ENCODE measurements around the gene MZT1. TPM values are rescaled to one million over a fixed set of nuclear protein-coding genes. Genes with fewer than 3 reads are reported as not detected.

MZT1 gene
- total and polyA plus RNA-seq, 2 experiments from 2014 or later: 22.9 to 31.1 TPM

- H3F3A ChIP-seq (ENCODE audit: insufficient read depth): no peaks in the 10 kb centered on the region
- no peaks in the 10 kb centered on the region for H3K4me1 ChIP-seq (ENCODE audit: insufficient read depth)
- H3K4me3 ChIP-seq: no peak overlapping the region
- TF ChIP-seq EZH2phosphoT487 (IDR thresholded peaks at IDR 0.05; ENCODE audit: insufficient read depth, low read depth): no peak
- no peak for TF ChIP-seq EZH2 (IDR thresholded peaks at IDR 0.05; ENCODE audit: insufficient read depth, poor library complexity, severe bottlenecking)
- H3K27me3 ChIP-seq (replicated peaks; ENCODE audit: insufficient read depth): no peaks in the 10 kb centered on the region
- H3K9me3 ChIP-seq (ENCODE audit: low read depth): no peaks in the 10 kb centered on the region
- no peaks in the 10 kb centered on the region for H3K79me2 ChIP-seq (ENCODE audit: insufficient read depth)
- no peak for DNase-seq
- H3K4me2 ChIP-seq (ENCODE audit: unreplicated experiment): no peak overlapping the region
- H3K27ac ChIP-seq: no peak overlapping the region
- no peaks in the 10 kb centered on the region for H4K20me1 ChIP-seq (ENCODE audit: insufficient read depth)
- 25 to 35% methylated on average over 5 of the region's 5 CpGs for WGBS, 2 experiments (ENCODE audit: low coverage in 1 of 2, low lambda C conversion rate in 2 of 2, missing lambda C conversion rate in 2 of 2)
- no peak overlapping the region for H3K9ac ChIP-seq
- no peaks in the 10 kb centered on the region for H3K9me2 ChIP-seq (ENCODE audit: insufficient read depth)
- no peak overlapping the region for H2AFZ ChIP-seq
- H3K36me3 ChIP-seq (ENCODE audit: low read depth): no peaks in the 10 kb centered on the region
- in situ Hi-C loops (cut with MboI): no loop called here
Measured at GRCh38 chr13:72693832-72694231, 33.6 kb downstream of the MZT1 start.

- H3K4me3 ChIP-seq: no peak overlapping the region
Measured at GRCh38 chr13:72692884-72693514, 34.4 kb downstream of the MZT1 start.

GRCh38 chr13:72689181-72689696 lies 38.2 kb downstream of the MZT1 start:
- Histone ChIP-seq H3K9me2 (ENCODE audit: insufficient read depth) (no peaks in the 10 kb centered on the region), H4K20me1 (ENCODE audit: insufficient read depth) (no peaks in the 10 kb centered on the region), H3K79me2 (ENCODE audit: insufficient read depth) (no peaks in the 10 kb centered on the region), H3K4me3 (no peak overlapping the region), H3K9me3 (ENCODE audit: low read depth) (no peaks in the 10 kb centered on the region), H3K27ac (no peak overlapping the region), H2AFZ (no peak overlapping the region), H3F3A (ENCODE audit: insufficient read depth) (no peaks in the 10 kb centered on the region), H3K4me1 (ENCODE audit: insufficient read depth) (no peaks in the 10 kb centered on the region), H3K27me3 (replicated peaks; ENCODE audit: insufficient read depth) (no peaks in the 10 kb centered on the region), H3K4me2 (ENCODE audit: unreplicated experiment) (no peak overlapping the region), H3K9ac (no peak overlapping the region), H3K36me3 (ENCODE audit: low read depth) (no peaks in the 10 kb centered on the region)
- in situ Hi-C loops (cut with MboI): no loop called here
- no peak for TF ChIP-seq EZH2 (IDR thresholded peaks at IDR 0.05; ENCODE audit: insufficient read depth, poor library complexity, severe bottlenecking)
- no peak for TF ChIP-seq EZH2phosphoT487 (IDR thresholded peaks at IDR 0.05; ENCODE audit: insufficient read depth, low read depth)
- DNase-seq: no peak

More at GRCh38 chr13:72692884-72693514, 34.4 kb downstream of the MZT1 start:
- Histone ChIP-seq H2AFZ (no peak overlapping the region), H3K27ac (no peak overlapping the region), H3K9me3 (ENCODE audit: low read depth) (no peaks in the 10 kb centered on the region), H3K4me1 (ENCODE audit: insufficient read depth) (no peaks in the 10 kb centered on the region), H3K4me2 (ENCODE audit: unreplicated experiment) (no peak overlapping the region), H4K20me1 (ENCODE audit: insufficient read depth) (no peaks in the 10 kb centered on the region), H3K27me3 (replicated peaks; ENCODE audit: insufficient read depth) (no peaks in the 10 kb centered on the region), H3K36me3 (ENCODE audit: low read depth) (no peaks in the 10 kb centered on the region), H3K9me2 (ENCODE audit: insufficient read depth) (no peaks in the 10 kb centered on the region), H3K9ac (no peak overlapping the region), H3K79me2 (ENCODE audit: insufficient read depth) (no peaks in the 10 kb centered on the region), H3F3A (ENCODE audit: insufficient read depth) (no peaks in the 10 kb centered on the region)
- in situ Hi-C loops (cut with MboI): no loop called here
- TF ChIP-seq EZH2phosphoT487 (IDR thresholded peaks at IDR 0.05; ENCODE audit: insufficient read depth, low read depth) (no peak), EZH2 (IDR thresholded peaks at IDR 0.05; ENCODE audit: insufficient read depth, poor library complexity, severe bottlenecking) (no peak)
- DNase-seq: no peak
- 36 to 40% methylated on average over 5 of the region's 5 CpGs for WGBS, 2 experiments (ENCODE audit: low coverage in 1 of 2, low lambda C conversion rate in 2 of 2, missing lambda C conversion rate in 2 of 2)

GRCh38 chr13:72686766-72687165 lies 40.7 kb downstream of the MZT1 start:
- Histone ChIP-seq H3K36me3 (ENCODE audit: low read depth) (no peaks in the 10 kb centered on the region), H3K4me3 (no peak overlapping the region), H3K9me3 (ENCODE audit: low read depth) (no peaks in the 10 kb centered on the region), H3K9ac (no peak overlapping the region), H3K9me2 (ENCODE audit: insufficient read depth) (no peaks in the 10 kb centered on the region), H3K27me3 (replicated peaks; ENCODE audit: insufficient read depth) (no peaks in the 10 kb centered on the region), H3K4me2 (ENCODE audit: unreplicated experiment) (no peak overlapping the region), H3F3A (ENCODE audit: insufficient read depth) (no peaks in the 10 kb centered on the region), H4K20me1 (ENCODE audit: insufficient read depth) (no peaks in the 10 kb centered on the region), H3K79me2 (ENCODE audit: insufficient read depth) (no peaks in the 10 kb centered on the region), H3K27ac (no peak overlapping the region), H3K4me1 (ENCODE audit: insufficient read depth) (no peaks in the 10 kb centered on the region), H2AFZ (no peak overlapping the region)
- WGBS, 2 experiments (ENCODE audit: low coverage in 1 of 2, low lambda C conversion rate in 2 of 2, missing lambda C conversion rate in 2 of 2): 11 to 24% methylated on average over 3 of the region's 3 CpGs
- in situ Hi-C loops (cut with MboI): no loop called here
- no peak for TF ChIP-seq EZH2 (IDR thresholded peaks at IDR 0.05; ENCODE audit: insufficient read depth, poor library complexity, severe bottlenecking)
- TF ChIP-seq EZH2phosphoT487 (IDR thresholded peaks at IDR 0.05; ENCODE audit: insufficient read depth, low read depth): no peak
- no peak for DNase-seq

All from GM23248 (cell line).